LoVo (cell line): ENCODE results near the gene CHST9.
"Not testable (repeated sequence)": the region's sequence is repeated elsewhere in the genome, so short reads cannot be mapped to it uniquely, and the experiment has no call there.

Experiments used
- DNase-seq: peaks from one replicate; pipeline ENCODE4 v3.0.0-alpha.2; 2016; ENCODE audit warnings: low spot score

CHST9 gene, protein sequence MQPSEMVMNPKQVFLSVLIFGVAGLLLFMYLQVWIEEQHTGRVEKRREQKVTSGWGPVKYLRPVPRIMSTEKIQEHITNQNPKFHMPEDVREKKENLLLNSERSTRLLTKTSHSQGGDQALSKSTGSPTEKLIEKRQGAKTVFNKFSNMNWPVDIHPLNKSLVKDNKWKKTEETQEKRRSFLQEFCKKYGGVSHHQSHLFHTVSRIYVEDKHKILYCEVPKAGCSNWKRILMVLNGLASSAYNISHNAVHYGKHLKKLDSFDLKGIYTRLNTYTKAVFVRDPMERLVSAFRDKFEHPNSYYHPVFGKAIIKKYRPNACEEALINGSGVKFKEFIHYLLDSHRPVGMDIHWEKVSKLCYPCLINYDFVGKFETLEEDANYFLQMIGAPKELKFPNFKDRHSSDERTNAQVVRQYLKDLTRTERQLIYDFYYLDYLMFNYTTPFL

GRCh38 chr18:27185025-27185763 is at the start of gene CHST9:
Gene CHST9 (minus strand): TSS chr18:27185308. CDS start chr18:27142809, 42,499 bp downstream.
- no peak for DNase-seq

DNA sequence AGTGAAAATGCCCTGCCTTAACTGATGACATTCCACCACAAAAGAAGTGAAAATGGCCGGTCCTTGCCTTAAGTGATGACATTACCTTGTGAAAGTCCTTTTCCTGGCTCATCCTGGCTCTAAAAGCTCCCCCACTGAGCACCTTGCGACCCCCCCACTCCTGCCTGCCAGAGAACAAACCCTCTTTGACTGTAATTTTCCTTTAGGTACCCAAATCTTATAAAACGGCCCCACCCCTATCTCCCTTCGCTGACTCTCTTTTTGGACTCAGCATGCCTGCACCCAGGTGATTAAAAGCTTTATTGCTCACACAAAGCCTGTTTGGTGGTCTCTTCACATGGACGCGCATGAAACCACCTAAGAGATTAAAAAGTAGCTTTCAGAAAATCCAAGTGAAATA is 47.2 kb upstream of the CHST9 start:
- DNase-seq: not testable (repeated sequence)

- not testable (repeated sequence) for DNase-seq
Measured at GRCh38 chr18:27231671-27232070, 46.6 kb upstream of the CHST9 start.

DNA sequence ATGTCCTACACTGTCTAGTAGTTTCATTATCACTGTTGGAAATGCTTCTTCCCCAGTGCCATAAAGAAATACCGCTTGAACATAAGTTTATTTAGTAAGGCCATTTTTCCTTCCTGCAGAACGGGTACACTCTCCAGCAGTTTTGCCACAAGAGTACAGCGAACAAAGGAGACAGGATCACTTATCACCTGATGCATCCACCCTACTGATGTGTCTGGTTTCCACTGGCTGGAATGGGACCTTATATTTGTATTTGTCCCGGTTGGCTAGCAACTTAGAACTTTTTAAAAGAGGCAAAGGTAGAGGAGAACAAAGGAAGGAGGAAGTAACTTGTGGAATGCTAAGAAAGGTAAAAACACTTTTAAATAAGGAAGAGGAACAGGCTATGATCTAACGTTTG is 46.1 kb upstream of the CHST9 start:
- DNase-seq: not testable (repeated sequence)

DNA sequence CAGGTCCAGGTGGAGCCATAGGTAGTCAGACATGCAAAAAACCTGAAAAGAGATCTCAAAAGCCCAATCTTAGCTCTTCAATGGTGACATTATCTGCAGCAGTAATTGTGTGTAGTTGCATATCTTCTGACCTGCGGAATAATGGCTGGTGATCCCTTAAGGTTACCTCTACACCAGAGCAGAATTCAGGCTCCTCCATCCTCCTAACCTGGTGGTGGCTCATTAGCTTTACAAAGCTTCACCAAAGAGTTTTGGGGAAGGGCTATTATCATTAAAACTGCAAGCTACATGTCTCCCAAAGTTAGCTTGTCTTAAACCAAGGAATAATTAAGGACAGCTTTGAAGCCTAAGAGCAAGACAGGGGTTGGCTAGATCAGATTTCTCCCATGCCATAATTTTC is 42.6 kb upstream of the CHST9 start:
- no peak for DNase-seq

GRCh38 chr18:27226556-27227075 is 41.5 kb upstream of the CHST9 start:
- DNase-seq: no peak

DNA sequence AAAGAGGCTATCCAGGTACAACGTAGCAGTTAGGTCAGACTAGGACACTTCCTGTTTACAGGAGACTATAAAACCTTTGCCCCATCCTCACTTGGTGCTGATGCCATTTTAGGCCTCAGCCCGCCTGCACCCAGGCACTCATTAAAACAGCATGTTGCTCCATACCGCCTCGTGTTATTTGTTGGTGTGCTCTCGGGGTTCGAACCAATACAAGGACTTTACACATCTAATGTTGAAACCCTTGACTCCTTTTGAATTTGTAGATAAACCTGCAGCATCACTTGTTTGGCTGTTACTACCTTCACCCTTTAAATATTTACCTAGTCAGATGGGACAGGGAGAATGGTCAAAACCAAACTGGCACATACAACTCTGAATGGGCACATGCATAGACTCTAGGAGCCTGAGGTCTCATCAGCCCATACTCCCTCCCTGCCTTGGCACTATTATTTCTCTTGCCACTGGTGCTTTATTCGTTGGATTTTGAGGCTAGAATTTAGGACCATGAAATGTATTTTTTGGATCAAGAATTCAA is 40.9 kb upstream of the CHST9 start:
- DNase-seq: no peak

DNA sequence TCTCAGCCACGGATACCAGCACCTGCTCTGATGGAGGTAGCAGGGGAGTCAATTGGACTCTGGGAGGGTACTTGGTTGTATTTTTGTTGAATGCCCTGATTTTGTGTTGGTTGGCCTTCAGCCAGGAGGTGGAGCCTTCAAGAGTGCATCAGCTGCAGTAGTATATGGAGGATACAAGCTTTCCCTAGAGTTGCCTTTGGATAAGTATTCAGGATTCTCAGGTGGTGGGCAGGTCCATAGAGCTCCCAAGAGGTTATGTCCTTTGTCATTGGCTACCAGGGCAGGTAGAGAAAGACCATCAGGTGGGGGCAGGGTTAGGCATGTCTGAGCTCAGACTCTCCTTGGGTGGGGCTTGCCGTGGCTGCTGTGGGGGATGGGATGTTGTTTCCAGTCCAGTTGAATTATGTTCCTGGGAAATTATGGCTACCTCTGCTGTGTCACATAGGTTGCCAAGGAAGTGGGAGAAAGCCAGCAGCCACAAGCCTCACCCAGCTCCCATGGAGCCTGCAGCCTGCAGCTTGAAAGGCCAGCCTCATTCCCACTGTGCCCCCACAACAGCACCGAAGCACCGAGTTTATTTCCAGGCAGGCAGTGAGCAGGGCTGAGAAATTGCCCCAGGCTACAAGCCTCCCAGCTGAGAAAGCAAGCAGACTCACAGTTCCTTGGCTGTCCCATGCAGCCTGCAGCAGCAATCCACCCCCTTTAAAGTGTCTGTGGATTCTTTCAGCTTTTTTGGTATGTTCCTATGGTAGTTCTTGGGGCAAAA is 38.6 kb upstream of the CHST9 start:
- DNase-seq: no peak

GRCh38 chr18:27214831-27215230 is 29.7 kb upstream of the CHST9 start:
- DNase-seq: no peak

- no peak for DNase-seq
Measured at GRCh38 chr18:27213123-27213717, 28.1 kb upstream of the CHST9 start.

DNA sequence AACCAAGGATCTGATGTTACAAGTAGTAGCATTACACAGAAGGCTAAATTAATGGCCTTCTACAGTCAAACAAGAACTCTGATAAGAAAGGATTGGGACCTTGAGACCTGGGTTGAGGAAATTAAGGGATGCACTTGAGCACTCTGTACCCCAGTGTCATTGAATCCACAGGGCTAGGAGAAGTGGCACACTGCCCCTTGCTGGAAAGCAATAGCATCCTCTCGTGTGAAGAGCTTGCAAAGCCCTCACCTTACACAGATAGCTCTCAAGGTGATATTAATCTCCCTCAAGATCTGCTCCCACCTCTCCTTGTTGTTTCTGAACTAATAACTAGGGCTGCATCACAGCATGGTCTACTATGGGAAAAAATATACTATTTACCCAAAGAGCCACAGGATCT is 26.5 kb upstream of the CHST9 start:
- no peak for DNase-seq

GRCh38 chr18:27206411-27206810 is 21.3 kb upstream of the CHST9 start:
- no peak for DNase-seq

DNA sequence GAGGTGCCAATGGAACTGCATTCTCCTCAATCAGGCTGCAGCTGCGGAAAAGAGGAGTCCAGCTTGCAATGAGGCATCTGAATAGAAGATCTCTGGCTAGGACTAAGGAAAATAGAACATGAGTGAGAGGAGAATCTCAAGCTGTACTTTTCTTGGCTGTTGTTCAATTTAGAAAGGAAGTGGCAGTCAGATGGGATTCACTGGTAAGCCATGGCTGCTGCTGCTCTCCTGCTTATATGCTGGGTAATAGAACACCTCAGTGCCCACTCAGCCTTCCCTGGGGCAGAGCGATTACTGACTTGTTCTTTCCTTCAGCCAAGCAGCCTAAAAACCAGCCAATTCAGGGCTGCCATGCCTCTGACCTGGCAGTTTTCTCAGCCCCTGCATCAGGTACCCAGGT is 17.6 kb upstream of the CHST9 start:
- no peak for DNase-seq

DNA sequence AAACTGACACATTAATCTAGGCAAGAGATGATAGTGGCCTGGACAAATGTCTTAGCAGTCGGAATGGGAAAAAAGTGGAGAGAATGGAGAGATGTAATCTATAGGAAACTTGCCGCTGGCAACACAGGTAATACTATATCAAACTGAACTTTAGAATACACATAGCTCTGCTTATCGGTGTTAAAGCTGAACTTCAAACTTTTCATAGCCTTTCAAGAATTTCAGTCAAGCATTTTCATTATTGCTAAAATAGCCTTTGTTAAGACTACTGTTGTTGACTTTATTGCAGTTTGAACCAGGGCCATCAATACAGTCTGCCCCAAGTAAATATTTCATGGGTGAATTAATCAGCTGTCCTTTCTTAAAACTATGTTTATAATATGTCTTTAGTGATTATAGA is 12.9 kb upstream of the CHST9 start:
- no peak for DNase-seq

- DNase-seq: no peak
Measured at GRCh38 chr18:27188309-27188708, 3.2 kb upstream of the CHST9 start.

DNA sequence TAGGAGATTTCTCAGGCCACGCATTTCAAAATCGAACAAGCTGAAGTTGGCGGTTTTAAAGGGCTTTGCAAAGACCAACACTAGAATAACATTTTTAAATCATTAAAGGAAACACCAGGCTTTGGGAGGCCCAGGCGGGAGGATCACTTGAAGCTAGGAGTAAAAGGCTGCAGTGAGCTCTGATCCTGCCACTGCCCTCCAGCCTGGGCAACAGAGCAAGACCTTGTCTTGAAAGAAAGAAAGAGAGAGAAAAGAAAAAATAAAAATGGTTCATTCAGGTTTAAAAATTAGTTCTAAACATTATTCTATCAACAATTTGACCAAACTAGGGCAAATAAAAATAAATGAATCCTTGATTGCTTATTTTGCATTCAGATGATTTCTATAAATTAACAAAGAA is 789 bp upstream of the CHST9 start:
- no peak for DNase-seq

DNA sequence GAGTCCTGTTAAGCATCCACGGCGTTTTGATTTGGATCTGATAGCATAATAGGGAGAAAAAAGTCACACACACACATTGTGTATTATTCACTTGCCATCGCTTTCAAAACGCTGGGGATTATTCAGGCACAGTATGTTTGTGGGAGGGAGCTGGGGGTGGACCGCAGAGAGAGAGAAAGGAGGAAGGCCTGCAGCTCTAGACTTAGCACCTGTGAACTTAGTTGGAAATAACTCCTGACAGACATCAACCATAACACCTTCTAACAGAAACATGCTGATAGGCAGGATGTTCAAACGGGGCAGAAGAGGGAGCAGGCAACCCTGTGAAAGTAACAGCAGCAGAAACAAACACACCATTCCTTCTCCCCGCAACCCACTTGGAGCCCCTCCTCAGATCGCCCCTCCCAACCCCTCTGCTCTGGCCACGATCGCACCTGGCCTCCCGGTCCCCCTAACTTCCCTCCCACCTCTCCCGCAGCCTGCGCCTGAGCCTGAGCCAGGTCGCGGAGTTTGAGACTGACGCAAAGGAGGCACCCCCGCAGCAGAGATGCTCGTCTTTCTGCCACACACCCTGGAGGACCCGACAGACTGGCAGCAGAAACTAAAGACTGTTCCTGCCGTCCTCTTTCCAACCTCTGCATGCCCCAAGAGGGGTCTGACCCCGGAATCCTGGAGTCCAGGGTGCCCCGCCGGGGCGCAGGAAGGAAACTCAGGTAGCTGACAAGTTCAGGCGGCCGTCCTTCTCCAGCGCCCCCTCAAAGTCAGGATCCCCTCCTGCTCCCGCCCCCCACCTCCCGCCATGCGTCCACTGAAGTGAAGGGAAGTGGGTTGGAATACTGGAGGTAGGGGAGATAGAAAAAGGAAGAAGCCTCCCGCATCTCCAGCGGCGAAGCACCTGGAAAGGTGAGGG is 738 bp downstream of the CHST9 start:
- DNase-seq: no peak

GRCh38 chr18:27181726-27182125 is 3.4 kb downstream of the CHST9 start:
- no peak for DNase-seq

GRCh38 chr18:27178424-27178823 is 6.7 kb downstream of the CHST9 start:
- no peak for DNase-seq

GRCh38 chr18:27175914-27176313 is 9.2 kb downstream of the CHST9 start:
- no peak for DNase-seq

DNA sequence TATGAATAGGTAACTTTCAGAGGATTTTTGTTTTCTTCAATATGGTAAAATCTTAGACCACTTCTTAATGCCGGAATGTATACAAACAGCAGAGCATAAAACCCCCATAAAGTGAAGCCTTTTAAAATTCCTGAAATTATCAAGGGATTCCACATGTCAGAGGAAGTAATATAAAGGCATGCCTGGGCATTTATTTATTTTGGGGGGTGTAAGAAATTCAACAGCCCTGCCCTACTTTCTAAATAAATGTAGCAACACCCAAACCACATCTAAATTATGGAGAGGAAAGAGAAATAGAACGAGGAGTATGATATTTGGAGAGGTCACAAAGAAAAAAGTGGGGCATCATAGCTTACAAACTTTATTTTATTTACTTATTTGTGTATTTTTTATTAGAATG is 9.9 kb downstream of the CHST9 start:
- no peak for DNase-seq
